ENCODE data around the gene DDI1.

The DDI1 gene

GRCh38 chr11:104049116-104049515, 12.7 kb downstream of the DDI1 start:
- no peak for TF ChIP-seq CTCF (conservative IDR thresholded peaks at IDR 0.05; ENCODE audit: control insufficient read depth, insufficient read depth, low read depth, low read length)
- no peak overlapping the region for H3K4me3 ChIP-seq (ENCODE audit: control insufficient read depth, low read depth, low read length)
- DNase-seq (ENCODE audit: low read depth) = no peak

GRCh38 chr11:104051778-104052177, 15.3 kb downstream of the DDI1 start:
- no peak overlapping the region for H3K4me3 ChIP-seq (ENCODE audit: control insufficient read depth, low read depth, low read length)
- no peak for TF ChIP-seq CTCF (conservative IDR thresholded peaks at IDR 0.05; ENCODE audit: control insufficient read depth, insufficient read depth, low read depth, low read length)
- DNase-seq (ENCODE audit: low read depth) = no peak

GRCh38 chr11:104053743-104054478, 17.5 kb downstream of the DDI1 start:
- TF ChIP-seq CTCF (conservative IDR thresholded peaks at IDR 0.05; ENCODE audit: control insufficient read depth, insufficient read depth, low read depth, low read length) = no peak
- H3K4me3 ChIP-seq (ENCODE audit: control insufficient read depth, low read depth, low read length) = no peak overlapping the region
- no peak for DNase-seq (ENCODE audit: low read depth)

- no peak for DNase-seq (ENCODE audit: low read depth)
- H3K4me3 ChIP-seq (ENCODE audit: control insufficient read depth, low read depth, low read length) = no peak overlapping the region
- TF ChIP-seq CTCF (conservative IDR thresholded peaks at IDR 0.05; ENCODE audit: control insufficient read depth, insufficient read depth, low read depth, low read length) = no peak
Observed at GRCh38 chr11:104054911-104055529, 18.6 kb downstream of the DDI1 start.

- no peak for TF ChIP-seq CTCF (conservative IDR thresholded peaks at IDR 0.05; ENCODE audit: control insufficient read depth, insufficient read depth, low read depth, low read length)
- H3K4me3 ChIP-seq (ENCODE audit: control insufficient read depth, low read depth, low read length) = no peak overlapping the region
- DNase-seq (ENCODE audit: low read depth) = no peak
Observed at GRCh38 chr11:104055596-104055995, 19.2 kb downstream of the DDI1 start.

GRCh38 chr11:104057908-104058307, 21.5 kb downstream of the DDI1 start:
- DNase-seq (ENCODE audit: low read depth) = no peak
- no peak for TF ChIP-seq CTCF (conservative IDR thresholded peaks at IDR 0.05; ENCODE audit: control insufficient read depth, insufficient read depth, low read depth, low read length)
- no peak overlapping the region for H3K4me3 ChIP-seq (ENCODE audit: control insufficient read depth, low read depth, low read length)

All from fibroblast of mammary gland (primary cell).